GM12873 (cell line): ENCODE measurements around the gene SPATA3.
A peak's percentile ranks its signal among the peaks of the same experiment; 100 is the strongest.

Experiments used
- CTCF ChIP-seq: IDR thresholded peaks from 2 replicates; pipeline ENCODE4 v1.5.1; 2012; ENCODE audit warnings: low read depth, mild to moderate bottlenecking, moderate library complexity, low read length, control low read depth; ENCODE audit not compliant: insufficient read depth; ENCODE audit errors: missing control alignments

SPATA3 gene

GRCh38 chr2:231016566-231017230 lies 20.8 kb downstream of the SPATA3 start:
- no peak for TF ChIP-seq CTCF

GRCh38 chr2:231017231-231017598 lies 21.3 kb downstream of the SPATA3 start:
- TF ChIP-seq CTCF, result peak; percentile 4

GRCh38 chr2:231018184-231018583 lies 22.3 kb downstream of the SPATA3 start:
- no peak for TF ChIP-seq CTCF

GRCh38 chr2:231028889-231029288 lies 33.0 kb downstream of the SPATA3 start:
- TF ChIP-seq CTCF, result no peak

- no peak for TF ChIP-seq CTCF
These were observed 33.6 kb downstream of the SPATA3 start for GRCh38 chr2:231029563-231029962.

GRCh38 chr2:231030725-231031124 lies 34.8 kb downstream of the SPATA3 start:
- no peak for TF ChIP-seq CTCF

- no peak for TF ChIP-seq CTCF
These were observed 36.7 kb downstream of the SPATA3 start for GRCh38 chr2:231032575-231033140.
